Stimulated activated naive CD4-positive, alpha-beta T cell treated with Interleukin-2 at 50 U/mL for 16 hours (primary cell): Measurements from ENCODE around the gene AP1G2.

ENCODE experiments used
- DNase-seq: peaks from one replicate; lab custom pipeline; 2025; lab: John Stamatoyannopoulos, UW

Gene AP1G2

DNA sequence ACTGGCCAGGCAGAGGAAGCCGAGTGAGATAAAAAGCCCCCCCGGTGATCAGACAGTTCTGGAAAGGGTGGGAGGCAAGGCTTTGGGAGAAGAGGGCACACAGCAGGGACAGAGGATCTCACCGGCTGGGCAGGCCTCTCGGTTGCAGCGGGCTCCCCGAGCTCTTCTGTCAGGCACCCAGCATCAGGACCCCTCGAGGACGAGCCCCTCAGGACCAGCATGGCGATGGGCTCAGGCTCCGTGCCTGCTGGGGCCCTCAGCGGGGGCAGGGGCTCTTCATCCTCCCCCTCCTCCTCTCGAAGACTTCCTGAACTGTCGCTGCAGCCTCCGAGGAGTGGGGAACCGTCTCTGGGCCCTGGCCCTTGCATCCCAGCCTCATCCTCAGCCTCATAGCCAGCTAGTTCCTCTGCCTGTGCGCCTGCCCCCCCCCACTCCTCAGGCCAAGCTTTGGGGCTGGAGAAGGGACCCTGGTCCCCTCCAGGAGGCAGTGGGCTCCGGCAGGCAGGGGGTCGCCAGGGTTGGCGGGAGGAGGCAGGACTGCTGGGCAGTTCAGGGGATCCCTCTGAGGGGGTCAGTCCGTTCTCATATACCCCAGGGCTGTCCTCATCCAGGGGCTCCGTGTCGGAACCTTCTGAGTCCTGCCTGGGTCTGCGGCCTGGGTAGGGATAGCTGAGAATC lies 3.4 kb upstream of the AP1G2 start:
- no peak for DNase-seq

DNA sequence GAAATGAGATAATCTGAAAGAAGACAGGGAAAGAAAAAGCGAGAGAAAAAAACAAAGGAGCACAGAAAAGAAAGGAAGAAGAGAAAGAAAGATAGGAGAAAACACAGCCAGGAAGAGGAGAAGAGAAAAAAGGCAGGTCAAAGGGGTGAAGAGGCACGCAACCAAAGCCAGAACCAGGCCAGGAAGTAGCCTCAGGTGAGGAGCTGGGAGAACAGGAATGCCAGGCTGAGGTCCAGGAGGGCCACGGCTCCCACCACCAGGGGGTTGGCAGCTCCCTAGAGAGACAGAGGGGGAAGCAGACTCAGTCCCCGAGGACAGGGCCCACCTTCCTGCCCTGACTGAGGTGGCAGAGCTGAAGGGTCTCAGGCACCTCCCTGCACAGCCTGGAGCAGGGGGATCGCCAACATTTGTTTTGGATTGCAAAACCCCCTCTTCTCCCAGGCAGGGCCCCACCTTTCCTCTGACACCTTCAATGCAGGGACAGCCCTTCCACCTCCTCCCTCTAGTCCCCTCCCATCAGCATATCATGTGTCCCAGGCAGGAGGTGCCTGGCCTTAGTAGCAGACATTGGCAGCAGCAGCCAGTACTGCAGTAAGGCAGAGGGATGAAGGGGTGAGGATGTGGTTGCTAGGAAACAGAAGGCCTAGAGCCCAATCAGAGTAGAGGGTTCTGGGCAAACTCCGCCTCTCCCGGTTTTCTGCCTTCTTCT lies 2.0 kb upstream of the AP1G2 start:
- DNase-seq, result no peak

DNA sequence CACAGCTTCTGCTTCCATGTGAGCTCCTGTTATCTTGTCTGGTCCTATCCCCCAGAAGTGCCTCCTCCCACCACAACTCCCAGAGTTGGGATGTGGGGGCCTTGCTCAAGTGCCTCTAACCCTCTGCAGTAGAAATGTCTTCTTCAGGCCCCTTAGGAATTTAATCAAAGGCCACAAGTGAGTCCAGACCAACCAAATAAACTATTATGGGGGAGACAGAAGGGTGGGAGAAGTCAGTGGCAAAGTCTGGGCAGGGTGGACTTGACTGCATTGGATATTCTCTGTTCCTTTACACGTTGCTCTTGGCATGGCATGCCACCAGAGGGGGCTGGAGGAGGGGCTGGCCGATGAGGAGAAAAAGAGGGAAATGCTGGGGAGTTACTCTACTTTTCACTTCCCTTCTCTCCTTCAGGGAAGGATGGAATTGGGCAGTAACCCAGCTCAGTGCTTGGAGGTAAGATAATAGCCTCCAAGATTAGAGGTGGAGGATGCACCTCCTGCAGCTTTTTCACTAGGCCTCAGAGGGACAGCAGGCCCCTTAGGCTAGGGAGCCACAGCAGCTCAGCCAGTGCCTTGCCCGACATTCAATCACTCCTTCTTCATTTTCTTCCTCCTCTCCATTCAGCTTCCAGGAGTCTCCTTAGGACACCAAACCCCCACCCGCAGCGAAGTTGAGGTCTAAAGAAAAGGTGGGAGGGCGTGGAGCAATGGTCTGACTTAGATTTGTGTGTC lies 1.2 kb upstream of the AP1G2 start:
- DNase-seq, result no peak

DNA sequence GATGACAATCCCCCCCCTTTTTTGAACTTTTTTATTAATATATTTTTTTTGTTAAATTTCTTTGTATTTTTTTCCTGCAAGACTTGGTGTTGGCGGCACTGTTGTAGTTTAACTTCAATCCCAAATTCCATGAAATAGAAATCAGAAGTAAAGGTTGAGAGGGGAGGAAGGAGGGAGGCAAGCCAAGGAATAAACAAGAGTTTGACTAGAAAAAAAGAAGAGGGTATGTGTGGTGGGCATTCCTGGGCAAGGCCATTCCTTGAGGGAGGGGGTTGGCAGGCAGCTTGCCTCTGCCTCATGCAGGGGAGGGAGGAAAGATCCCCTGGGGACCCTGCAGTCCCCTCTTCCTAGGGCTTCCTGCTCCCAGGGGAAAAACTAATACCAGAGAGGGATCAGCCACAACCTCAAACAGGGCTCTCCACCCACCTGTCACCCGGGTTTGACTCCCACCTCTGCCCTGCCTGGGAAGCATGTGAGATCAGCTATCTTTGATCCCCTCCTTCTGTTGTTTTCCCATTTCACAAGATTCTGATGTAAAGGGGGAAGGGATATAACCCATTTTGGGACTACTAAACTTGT lies 519 bp upstream of the AP1G2 start:
- no peak for DNase-seq

DNA sequence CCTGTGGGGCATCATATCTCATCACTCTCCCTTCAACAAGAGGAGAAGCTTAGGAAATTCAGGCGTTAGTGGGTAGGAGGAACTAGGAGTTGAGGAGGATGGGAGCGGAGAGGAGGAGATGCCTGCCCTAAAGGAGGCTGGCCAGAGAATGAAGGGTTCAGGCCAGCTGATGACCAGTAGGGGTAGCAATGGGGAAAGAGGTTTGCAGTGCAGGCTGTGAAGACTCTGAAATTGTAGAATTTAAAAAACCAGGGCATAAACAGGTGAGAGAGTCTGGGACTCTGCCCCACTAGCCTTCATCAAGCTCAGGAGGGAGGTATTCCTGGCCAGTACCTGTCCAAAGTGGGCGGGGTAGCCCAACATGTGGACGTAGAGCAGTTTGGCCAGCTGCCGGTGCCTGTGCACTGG lies 809 bp downstream of the AP1G2 start:
- no peak for DNase-seq

DNA sequence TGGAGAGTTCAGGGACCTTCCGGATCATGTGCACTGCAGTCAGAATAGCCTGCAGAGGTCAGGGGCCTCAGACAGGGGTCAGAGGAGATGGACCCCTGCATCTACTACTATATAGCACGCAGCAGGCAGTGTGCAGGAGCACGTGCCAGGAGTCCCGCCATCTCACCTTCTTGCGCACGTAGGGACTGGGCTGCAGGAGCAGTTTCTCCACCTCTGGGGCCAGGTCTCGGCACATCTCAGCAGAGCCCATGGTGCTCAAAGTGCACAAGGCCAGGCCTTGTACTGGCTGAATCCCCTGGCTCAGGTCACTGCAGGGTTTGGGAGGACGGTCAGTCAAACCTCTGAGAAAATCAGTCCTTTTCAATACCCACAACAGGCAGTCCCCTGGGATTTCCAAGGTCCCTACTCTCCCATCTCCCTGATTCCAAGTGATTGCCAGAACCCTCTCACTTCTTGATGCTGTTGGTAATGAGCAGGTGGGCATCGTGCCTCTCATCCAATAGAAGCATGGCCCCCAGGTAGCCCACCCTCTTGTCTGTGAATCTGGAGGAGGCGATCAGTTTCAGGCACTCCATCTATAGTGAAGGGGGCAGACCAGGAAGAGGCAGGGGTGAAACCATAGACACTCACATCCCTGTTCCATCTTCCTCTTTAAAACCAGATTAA lies 1.3 kb downstream of the AP1G2 start:
- no peak for DNase-seq

DNA sequence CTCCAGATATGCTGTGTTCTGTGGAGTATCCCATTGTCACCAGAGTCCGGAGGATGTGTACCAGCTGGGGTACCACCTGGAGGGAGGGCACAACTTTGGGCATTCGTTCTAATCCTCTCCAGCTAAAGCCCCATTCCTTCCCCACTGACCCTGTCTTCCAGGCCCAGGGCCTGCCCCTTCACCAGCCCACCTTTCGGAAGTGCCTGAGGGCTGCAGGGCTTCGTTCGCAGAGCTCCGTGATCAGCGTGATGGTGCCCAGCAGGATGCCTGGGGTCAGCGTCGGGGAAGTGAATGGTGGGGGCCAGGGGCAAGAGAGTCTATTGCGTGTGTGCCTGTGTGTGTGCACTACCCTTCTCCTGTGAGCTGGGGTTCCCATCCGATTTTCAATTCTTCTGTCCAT lies 2.0 kb downstream of the AP1G2 start:
- no peak for DNase-seq

DNA sequence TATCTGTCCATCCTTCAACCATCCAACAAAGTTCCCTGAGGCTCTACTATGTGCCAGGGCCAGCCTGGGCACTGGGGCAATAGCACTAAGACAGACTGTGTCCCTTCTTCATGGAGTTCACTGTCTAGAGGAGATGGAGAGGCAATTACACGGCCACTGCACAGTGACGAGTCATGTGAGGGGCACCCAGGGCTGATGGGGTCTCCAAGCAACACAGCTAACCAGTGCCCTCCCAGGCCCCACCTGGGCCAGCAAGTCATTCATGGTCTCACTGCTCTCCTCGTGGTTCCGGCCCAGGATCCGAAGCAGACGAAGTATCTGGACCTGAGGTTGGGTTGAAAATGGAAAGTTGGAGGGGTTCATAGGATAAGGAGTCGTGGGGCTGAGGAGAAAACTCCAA lies 2.7 kb downstream of the AP1G2 start:
- no peak for DNase-seq

DNA sequence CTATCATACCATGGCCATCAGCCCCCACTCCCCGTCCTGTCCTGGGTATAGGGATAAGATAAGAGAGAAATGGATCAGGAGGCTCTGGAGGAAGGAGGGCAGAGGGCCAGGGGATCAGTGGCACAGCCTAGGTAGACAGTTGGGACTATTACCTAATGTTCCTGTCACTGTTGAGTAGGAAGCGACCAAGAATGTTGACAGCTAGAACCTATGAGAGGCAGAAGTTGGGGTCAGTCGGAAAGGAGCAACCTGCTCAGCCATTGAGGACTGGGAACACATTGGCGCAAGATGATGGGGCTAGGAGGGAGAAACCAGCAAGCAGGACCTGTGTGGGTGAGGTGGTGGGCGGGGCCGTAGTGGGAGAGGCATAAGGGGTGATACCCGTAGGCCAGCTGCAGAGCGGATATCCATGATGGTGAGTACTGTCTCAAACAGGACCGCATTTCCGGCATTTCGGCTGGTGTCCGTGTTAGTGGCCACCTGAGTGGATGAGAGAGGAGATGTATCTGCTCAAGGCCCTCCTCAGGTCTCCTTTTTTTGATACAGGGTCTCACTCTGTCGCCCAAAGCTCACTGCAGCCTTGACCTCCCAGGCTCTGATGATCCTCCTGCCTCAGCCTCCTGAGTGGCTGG lies 3.3 kb downstream of the AP1G2 start:
- DNase-seq, result no peak

DNA sequence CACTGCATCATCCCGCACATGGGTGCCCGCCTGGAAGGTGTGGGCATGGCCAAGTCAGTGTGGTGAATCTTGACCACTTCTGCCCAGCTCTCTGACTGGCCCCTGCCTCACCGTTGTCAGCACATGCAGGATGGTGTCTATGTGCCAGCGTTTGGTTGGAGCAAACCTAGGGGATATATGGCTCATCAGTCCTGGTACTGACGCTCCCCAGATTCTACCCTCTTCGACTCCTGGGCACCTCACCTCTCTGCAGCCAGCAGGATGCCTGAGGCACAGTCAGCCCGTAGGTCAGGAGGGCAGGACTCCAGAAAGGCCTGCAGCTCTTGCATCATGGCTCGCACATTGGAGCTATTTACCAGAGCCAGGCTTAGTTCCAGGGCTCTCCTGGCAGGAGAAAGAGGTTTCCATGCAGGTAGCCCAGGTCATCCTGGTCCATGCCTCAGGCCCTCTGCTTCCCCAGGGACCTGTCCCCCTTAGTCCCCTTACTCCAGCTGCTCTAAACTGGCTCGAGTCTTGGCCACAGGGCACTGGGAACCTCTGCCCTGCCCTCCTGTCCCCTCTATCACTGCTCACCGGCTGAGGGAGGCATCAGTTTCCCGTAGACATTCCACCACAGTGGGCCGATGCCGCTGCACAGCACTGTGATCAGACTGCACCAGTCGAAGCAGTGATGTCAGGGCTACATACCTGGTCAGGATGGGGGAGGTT lies 4.0 kb downstream of the AP1G2 start:
- no peak for DNase-seq

DNA sequence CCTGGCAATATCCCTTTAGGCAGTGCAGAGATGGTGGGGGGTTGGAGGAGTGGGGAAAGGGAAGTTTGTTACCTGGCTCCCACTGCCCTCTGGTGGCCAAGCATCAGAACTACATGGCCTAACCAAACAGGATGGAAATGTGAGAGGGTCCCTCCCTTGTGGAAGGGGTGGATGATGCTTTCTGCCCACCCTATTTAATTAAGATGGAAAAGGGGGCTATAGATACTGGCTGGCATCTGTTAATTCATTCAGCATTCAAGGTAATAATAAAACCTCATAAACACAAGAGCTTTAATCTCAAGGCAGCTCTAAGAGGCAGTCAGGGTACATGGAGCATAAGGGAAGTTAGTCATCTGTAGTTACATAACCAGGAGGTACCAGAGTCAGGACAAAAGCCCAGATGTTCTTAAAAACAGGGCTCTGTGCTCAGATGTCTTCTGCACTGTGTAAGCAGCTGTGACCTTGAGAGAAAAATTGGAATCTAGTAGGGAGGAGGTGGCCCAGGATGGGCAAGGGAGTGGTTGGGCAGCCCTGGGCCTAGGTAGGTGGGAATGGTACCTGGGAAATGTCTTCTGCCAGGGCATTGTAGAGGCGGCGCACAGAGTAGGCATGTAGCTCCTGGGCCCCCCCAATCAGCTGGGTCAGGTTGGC lies 4.6 kb downstream of the AP1G2 start:
- DNase-seq, result peak; percentile 36

DNA sequence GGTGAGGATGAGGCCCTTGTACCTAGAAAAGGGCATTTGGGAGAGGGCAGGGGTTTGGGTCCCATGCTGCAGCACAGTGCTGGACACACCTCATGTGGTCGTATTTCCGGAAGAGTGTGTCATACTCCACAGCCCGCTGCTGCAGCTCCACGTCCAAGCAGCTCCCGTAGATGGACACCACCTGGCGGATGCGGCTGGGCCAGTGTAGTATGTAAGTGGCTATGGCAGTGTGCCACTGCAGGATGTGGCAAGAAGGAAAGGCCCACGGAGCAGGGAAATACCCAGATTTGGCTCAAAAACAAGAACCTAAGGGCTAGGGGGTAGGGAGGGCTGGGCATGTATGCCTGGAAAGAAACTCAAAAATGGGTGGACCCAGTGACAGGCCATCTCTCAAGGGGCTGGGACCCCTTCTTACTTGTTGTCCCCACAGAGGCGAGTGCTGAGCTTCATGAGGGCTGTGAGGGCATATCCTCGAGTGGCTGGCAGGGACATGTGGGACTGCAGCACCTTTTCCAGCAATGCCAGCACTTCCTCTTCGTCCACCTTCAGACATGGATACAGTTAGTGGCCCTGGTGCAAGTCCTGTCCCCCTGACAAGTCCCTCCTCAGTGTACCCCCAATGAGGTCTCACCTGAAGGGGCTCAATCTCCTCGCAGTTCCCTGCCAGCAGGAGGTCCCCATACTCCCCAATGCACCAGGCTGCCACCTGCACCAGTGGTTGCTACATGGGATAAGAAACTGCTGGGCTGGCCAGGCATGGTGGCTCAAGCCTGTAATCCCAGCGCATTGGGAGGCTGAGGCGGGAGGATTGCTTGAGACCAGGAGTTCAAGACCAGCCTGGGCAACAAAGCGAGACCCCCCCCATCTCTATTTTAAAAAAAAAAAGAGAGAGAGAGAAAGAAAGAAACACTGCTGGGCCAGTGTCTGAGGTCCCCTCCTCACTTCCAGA lies 5.4 kb downstream of the AP1G2 start:
- no peak for DNase-seq

DNA sequence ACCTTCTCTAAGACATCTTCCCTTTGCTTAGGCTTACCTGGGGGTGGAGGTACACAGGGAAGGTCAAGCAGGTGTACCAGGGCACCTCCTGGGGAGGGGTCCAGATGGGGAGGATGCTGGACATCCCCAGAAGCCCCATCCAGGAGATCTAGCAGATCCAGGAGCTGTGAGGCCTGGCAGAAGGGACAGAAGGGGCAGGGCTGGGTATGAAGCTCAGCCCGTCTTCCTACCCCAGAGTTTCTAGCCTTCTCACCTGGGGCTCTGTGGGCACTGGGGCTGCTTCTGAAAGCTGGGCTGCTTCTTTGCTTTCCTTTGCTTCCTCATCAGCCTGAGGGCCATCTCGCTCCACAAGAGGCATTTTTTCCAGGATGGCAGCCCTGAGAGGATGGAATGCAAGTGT lies 6.3 kb downstream of the AP1G2 start:
- DNase-seq, result no peak

DNA sequence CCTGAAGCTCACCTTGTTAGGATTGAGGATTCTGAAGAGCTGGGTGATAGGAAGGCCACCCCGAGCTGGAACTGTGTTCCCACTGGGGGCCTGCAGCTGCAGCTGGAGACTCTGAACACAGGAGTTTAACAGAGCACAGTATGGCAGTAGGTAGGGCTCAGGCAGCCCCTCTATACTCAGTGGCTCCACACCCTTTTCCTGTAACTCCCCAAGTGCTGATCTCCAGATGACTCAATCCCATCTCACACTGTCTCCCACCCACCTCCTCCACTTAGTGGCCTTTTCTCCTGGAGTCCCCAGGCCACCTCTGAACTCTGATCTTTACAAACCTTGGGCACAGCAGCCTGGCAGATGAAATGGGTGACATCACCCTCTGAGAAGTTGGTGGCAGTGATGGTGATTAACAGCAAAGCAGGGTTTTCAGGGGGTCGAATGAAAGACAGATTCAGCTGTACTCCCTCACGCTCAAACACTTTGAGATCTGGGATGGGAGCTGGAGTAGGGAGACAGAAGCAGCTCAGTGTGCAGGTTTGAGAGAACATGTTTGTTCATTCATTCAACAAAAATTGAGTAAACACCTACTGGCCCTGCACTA lies 7.6 kb downstream of the AP1G2 start:
- no peak for DNase-seq

DNA sequence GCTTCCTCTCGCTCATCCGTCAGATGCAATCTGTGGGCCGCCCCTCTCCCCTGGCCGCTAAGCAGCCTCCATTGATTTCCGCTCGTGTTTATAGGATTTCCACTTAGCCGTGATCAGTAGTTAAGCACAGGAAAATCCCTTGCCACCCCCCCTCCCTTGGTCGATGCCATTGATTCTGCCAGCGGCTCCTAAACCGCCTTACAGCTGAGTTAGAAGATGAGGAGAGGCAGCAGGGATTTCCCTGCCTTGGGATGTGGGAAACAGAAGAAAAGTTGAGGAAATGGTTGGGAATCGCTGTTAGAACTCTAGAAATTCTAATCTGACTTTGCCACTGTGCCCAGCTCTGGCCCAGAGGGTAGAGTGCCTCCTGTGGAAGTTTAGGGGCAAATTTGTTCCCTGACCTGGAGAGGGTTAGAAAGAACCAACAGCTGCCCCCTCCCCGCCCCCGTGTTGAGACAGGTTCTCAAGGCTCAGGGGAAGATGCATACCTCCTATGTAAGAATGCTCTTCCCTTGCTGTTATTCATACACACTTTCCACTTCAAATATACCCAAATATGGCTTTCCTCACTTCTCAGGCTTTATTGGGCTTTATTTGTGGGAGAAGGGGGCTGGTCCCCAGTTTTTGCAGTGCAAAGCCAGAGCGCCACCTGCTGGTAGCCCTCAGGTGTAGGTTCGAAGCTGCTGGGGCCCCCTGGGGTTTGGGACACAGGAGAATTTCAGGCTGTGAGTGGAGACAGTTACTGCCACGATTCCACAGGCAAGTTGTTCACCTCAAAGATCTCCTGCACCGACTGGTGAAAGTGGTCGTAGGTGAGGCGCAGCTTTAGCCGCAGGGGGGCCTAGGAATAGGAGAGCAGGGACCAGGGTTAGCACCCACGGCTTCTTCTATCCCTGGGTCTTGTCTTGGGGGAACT lies 8.3 kb downstream of the AP1G2 start:
- DNase-seq, result peak; percentile 61

DNA sequence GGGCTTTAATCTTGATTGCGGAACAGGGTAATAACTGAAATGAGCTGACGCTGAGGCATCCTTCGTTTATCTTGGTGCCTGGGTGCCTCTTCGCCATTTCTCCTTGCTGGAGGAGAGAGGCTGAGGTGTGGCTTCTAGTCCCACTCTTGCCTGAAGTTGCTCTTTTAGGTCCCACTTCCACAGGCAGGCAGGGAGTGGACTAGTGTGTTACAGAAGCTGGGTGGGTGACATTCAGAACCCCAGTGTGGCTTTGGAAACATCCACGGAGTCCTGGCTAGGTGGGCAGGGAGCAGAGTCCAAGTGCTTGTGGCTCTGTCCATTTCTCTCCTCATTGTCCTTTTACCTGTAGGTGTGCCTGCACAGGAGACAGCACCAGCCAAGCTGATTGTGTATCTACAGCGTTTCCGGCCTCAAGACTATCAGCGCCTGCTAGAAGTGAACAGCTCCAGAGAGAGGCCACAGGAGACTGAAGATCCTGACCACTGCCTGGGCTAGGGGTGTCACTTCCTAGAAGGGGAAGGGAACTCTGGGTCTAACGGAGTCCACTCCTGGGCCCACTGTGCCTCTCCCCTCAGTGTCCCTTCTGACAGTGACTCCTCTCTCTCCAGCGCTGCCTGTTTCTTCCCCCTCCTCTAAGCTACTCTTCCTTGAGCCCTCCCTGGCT lies 9.1 kb downstream of the AP1G2 start:
- no peak for DNase-seq

DNA sequence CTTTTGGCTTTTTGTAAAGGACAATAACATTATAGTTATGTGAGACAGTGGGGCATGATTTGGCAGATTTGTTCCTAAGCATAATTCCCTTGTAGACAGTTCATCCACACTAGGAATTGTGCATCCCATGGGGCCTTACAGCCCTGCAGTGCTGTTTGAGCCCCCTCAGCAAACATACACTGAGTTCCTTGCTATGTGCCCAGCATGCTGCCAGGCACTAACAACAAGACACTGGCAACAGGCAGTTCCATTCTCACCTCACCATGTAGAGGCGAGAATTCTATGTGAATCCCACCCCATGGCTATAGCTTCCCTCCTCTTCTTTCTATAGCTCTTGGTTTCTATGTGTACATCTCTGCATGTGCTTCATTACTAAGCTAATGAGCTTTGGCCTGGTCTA lies 9.6 kb downstream of the AP1G2 start:
- no peak for DNase-seq

DNA sequence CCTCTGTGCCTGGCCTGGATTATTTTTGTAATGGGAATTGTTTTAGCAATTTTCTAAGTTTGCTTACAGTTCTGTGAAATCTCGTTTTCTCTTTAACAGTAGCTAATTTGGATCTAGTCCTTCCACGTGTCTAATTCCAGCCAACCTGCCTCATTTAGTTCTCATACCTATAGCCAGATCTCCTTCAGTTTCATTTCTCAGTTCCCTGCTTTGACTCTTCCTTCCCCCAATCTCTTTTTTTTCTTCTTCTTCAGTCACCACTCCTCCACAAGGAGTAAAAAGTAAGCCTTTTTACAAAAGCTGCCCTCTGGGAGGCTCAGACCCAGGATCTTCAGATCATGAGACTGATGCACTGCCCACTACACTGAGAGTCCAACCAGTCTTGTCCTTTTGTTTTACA lies 10.1 kb downstream of the AP1G2 start:
- DNase-seq, result no peak
